Measurements from ENCODE around the gene RPLP1.

The RPLP1 gene

DNA sequence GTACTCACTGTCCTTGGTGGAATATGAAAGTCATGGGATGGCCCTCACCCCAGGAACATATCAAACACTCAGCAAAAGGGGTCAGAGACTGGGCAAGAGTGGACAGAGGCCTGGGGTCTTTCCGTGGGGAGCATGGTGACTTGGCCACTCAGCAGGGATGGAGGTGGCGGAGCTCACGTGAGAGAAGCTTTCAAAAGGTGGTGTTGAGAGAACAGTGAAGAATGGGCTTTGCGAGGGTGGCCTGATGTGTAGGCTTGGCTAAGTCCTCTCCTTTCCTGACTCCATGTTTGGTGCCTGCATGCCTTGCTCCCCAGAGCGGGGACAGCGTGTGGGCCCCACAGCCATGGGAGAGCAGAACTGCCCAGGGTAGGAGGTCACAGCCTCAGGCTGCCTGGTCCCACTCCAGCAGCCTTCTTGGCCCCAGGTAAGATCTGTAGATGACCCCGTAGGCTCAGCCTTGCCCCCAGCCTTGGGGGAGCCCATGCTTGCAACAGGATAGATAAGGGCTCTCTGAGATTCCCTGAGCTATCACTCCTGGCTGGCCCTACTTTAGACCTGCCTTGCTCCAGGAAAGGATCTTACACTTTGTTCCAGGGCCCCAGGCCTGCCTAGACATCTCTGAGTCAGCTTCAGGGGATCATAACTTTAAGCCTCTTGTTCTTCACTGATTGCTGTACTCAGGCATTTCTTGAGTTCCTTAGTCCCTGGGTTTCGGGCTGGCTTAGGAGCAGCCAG, 17.0 kb downstream of the RPLP1 start:
- DNase-seq (ENCODE audit: low spot score), result peak; percentile 18

DNA sequence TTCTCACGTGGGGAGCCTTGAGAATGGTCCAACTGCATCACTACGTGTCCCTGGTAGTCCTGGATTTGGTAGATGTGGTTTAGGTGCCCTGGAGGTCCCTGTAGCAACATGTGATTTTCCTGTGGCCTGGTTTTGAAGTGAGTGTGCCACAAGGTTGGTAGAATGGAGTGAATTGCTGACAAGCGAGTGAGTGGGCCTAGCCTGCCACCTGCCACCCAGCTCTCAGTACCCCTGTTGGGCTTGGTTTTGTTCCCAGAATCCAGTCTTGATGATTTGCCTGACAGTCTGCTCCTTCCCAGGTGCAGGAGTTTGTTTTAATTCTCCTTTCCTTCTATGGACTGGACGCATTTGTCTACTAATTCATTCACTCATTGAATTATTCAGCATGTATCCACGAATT, 19.4 kb downstream of the RPLP1 start:
- DNase-seq (ENCODE audit: low spot score), result no peak

DNA sequence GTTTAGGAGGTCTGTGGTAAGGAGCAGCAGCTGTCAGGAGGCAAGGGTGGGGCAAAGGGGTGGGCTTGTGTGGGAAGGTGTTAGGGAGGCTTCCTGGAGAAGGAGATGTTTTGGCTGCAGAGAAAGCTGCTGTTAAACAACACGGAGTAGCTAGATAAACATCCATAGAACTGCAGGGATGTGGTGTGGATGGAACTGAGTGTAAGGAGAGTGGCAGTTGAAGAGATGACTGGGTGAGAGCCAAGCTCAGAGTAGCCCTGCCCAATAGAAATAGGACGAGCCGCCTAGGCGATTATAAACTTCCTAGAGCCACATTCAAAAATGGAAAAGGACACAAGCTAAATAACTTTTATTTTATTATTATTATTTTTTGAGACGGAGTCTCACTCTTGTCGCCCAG, 19.9 kb downstream of the RPLP1 start:
- DNase-seq (ENCODE audit: low spot score), result no peak

DNA sequence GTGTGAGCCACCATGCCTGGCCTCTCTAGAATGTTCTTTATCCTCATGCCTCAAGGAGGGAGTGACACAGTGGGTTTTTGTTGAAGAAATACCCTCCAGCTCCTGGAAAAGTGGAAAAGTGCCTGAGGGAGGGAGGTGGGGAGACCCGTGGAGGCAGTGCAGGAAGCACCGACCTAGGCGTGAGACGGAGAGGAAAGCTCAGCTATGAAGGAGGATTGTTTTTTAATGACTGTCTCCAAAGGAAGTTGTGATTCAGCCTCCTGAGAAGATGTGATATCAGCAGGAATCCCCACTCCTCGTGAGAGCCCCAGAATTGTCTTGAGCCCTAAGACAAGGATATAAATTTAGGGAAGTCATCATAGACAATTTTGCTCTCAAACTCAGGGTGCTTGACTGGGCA, 21.7 kb downstream of the RPLP1 start:
- peak; percentile 48 for DNase-seq (ENCODE audit: low spot score)

DNA sequence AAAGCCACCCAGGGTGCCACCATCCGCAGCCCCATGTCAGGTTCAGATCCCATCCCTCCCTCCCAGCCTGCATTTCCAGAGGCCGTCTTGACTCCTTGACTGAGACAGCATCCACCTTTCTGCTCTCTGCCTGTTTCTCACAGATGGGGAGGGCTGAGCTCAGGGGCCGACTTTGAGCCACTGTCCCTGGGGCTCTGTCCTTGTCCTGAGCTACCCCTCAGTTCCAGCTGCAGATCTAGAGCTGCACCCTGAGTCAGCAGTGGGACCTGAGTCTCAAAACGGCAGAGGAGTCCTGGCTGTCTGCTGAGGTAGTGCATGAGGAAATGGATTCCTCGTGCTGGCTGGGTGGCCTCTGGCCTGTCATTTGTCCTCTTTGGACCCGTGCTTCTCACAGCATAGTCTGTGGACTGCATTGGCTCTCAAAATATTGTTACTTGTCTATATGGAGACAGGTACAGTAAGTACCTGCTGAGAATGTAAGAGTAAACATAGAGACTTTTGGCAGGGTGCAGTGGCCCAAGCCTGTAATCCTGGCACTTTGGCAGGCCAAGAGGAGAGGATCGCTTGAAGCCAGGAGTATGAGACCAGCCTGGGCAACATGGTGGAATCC, 22.3 kb downstream of the RPLP1 start:
- DNase-seq (ENCODE audit: low spot score), result no peak

DNA sequence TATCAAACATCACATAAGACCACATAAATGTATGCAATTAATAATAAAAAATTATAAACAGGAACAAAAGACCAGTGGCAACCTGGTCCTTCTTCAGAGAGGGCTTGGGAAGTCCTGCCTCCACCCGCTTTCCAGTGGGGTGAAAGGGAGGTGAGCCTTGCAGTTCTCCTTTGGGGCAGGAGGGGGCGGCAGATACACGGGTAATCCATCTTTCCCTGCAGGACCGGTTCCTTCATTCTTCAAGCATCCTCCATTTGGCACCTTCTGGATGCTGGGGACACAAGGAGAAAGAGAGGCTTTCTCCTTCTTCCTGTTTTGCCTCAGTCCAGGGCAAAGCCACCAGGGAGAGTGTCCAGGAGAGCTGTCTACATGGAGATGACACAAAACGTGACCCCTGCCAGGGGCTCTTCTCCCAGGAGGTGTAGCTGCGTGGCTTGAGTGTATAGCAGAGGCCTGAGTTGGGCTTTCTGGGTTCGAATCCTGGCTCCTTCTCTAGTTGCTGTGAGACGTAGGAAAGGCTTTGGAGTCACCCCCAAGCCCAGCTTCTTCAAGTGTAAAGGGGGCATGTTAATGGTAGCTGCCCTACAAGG, 23.2 kb downstream of the RPLP1 start:
- peak; percentile 90 for DNase-seq (ENCODE audit: low spot score)

DNA sequence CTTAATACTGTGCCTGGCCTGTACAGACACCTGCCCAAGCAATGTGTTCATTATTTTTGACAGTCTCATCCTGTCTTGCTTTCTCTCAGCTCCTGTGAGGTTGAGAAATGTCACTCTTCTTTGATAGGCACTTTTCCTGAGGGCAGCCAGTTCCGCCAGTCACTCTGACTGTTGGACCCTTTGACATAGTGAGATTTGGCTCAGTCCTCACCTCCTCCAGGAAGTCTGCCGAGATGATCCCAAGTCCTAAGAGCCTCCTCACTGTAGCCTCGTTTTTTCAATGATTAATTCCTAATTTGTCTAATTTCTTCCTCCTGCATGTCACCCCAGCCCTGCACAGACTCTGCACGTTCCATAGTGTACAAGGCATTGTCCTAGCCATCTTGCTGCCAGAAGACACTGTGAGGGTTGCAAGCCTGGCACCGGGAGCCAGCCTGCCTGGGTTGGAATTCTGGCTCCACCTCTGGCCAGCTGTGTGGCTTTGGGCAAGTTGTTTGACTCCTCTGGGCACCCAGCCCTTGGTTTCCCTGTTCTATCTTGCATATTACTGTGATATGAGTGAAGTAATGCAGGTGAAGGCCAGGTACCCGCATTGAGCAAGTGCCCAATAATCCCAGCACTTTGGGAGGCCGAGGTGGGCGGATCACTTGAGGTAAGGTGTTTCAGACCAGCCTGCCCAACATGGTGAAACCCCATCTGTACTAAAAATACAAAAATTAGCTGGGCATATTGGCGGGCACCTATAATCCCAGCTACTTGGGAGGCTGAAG, 24.3 kb downstream of the RPLP1 start:
- DNase-seq (ENCODE audit: low spot score), result no peak

DNA sequence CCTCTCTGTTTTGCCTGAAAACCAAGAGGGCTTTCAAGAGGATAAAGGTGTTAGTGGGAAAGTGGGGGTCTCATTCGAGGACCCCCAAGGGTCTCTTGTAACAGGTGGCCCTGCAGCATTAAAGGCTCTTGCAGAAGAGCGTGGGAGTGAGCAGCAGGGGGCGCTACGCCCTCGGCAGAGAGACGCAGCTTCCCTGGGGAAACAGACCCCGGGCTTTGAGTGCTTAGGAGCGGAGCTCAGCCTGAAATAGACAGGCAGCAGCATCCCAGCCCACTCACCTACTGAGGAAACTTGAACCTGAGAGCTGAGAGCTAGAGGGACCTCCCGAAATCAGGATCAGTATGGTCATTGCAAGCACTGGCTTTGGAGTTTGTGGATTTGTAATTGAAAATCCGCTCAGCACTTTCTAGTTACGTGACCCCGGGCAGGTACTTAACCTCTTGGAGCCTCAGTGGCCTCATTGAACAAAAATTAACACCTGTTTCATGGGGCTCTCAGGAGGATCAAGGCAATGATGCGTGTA, 25.7 kb downstream of the RPLP1 start:
- peak; percentile 25 for DNase-seq (ENCODE audit: low spot score)

DNA sequence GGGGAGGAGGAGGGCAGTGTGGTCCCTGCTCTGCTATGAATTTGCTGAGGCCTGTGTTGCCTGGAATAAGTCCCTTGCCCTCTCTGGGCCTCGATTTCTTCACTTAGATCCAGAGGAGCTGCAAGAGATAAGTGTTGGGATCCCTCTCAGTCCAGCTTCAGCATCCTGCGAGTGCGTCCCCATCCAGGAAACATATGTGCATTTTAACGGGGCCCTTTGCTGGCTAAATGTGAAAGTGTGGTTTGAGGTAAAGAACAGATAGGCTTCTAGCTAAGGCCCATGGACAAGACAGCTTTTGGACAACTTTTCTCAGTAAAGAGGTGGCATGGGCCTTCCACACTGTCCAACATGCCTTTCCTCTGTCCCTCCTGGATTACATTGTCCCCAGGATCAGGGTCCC, 26.5 kb downstream of the RPLP1 start:
- DNase-seq (ENCODE audit: low spot score), result no peak

DNA sequence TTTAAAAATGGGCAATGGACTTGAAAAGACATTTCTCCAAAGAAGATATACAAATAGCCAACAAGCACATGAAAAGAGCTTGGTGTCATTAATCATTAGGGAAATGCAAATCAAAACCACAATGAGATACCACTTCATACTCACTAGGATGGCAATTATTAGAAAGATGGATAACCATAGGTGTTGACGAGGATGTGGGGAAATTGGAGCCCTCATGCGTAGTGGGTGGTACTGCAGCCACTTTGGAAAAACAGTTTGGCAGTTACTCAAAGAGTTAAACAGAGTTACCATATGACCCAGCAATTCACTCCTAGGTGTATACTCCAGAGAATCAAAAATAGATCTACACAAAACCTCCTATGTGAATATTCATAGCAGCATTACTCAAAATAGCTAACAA, 27.4 kb downstream of the RPLP1 start:
- no peak for DNase-seq (ENCODE audit: low spot score)

DNA sequence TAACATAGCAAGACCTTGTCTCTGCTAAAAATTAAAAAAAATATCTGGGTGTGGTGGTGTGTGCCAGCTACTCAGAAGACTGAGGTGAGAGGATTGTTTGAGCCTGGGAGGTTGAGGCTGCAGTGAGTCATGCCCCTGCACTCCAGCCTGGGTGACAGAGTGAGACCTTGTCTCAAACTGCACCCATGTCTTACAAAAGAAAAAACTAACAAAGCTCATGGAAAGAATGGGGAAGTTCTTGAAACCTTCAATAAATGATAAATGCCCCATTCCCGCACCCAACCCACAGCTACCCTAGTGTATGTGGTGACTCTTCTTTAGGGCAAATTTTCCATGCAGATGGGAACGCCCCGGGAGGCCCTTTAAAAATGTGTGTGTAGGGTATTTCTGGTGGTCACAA, 28.3 kb downstream of the RPLP1 start:
- DNase-seq (ENCODE audit: low spot score), result no peak

DNA sequence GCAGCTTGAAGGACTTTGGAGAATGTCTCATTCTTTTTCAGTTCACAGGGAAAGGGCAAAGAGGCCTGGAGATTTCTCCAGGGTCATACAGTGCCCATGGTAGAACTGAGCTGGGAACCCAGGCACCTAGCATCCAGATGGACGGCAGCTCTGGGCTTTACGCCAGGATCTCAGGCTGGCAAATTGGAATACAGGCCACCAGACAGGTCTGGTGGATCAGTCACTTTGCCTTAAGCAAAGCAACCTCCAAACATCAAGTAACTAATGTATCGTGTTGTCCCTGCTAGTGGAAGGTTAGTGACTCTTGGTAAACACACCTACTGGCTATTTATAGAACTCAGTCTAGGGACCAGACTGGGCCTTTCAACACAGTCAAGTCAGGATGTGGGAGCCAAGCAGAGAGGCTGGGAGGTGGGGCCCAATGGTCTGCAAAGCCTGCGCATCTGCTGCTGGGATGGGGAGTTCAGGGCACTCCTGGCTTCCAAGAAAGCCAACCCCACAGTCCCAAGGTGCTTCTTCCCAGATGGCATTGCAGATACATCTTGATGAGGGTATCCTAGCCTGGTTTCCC, 30.2 kb downstream of the RPLP1 start:
- DNase-seq (ENCODE audit: low spot score), result no peak

DNA sequence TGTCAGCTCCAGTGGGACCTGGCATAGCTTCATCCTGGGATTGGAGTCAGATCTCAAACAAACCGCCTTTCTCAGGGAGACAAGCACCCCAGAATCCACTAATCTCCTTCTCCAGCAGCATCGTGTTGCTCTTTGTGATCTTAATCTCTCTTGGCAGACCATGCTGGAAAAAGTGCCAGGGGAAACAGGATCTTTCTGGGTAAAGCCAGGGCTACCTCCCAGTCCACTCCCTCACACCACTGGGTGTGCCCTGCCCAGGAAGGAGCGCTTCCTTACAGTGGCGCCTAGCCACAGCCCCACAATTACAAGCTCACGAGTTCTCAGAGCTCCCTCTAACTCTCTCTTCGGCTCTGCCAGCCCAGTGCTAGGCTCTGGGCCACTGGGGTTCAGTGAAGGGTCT, 32.2 kb downstream of the RPLP1 start:
- no peak for DNase-seq (ENCODE audit: low spot score)

DNA sequence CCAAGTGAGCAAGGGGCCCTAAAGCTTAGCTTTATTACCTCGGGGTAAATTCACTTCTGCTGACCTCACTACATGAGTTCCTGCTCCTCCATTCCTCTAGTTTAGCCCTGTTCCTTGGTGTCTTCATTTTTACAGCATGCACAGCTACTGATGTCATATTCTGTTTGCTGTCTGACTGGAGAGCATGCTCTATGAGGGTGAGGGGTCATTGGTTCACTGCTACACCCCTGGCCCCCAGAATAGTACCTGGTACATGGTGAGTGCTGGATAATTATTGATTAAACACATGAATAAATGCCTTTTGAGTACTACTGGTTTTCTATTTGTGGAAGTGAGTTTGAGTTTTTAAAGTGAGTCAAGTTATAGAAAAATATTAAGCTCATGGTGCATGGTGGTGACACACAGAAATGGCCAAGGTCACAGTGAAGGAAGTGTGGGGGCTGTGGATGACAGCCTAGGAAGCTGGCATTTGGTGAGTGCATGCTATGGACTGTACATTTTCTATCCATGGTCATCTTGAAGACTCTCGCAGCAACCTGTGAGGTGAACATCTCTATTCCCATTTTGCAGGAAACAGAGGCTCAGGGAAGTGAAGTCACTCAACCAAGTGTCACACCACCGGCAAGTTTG, 34.0 kb downstream of the RPLP1 start:
- DNase-seq (ENCODE audit: low spot score), result no peak

DNA sequence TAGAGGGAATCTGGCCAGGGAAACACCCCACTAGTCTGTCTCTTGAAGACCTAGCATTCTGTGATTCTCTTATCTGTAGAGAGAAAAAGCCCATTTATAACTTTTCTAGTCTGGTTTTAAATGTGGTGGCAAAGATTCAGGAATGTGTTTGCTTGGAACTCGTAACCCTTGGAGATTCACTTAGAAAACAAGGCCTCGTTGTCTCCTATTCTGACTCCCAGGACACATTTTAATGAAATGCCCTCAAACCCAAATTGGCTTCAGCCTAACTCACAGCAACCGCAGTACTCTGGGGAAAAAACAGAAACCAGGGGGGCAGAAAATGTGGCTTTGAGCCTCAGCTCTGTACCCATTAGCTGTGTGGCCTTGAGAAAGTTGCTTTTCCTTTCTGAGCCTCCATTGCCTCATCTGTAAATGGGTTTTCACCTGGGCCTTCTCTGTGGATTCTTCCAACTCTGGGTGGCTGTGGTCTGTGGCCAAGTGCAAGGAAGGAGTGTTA, 36.5 kb downstream of the RPLP1 start:
- peak; percentile 65 for DNase-seq (ENCODE audit: low spot score)

DNA sequence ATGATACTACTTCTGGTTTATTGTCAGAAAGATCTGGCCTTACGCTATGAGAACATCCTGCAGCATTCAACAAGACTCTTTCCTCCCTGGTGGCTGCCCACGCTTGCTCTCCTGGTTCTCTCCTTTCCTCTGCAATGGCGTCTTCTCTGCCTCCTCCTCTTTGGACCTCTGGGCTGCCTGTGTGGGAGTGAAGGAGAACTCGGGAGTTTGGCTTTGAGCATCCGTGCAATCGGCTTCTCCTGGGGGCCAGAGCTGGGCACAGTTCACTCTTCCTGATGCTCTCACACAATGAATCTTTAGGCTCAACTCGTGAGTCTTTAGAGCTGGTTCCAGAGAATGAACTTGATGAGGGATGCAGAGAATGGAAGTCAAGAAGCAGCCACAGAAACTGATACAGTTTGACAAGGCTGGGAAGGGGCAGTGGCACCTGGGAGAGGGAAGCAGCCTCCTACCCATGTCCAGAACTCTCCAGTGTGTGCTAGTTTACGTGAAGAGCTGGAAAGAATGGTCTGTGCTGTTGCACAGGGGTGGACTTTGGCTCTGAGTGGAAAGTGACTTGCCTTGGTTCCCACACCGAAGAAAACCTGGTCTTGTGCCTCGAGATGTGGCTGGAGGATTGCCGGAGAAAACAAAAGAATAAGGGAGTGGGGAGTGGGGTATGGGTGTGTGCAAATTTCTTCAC, 37.9 kb downstream of the RPLP1 start:
- DNase-seq (ENCODE audit: low spot score), result no peak

DNA sequence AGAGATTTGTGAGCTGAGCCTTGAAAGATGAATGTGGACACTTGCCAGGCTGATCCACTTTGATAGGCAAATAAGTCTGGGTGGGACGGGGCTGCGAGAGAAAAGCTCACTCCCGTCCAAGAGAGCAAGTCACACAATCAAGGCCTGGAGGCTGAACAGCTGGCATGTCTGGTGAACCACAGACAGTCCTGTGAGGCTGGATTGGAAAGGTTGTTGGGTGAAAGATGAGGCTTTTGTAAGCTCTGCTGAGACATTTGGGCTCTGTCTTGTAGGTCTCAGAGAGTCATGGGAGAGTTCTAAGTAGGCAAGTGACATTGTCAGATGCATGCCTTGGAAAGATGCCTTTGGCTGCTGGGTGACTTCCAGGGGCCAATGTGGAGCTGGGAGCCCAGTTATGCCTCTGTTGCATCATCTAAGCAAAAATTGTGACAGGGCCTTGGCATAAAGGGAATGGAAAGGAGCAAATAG, 38.5 kb downstream of the RPLP1 start:
- peak; percentile 24 for DNase-seq (ENCODE audit: low spot score)

DNA sequence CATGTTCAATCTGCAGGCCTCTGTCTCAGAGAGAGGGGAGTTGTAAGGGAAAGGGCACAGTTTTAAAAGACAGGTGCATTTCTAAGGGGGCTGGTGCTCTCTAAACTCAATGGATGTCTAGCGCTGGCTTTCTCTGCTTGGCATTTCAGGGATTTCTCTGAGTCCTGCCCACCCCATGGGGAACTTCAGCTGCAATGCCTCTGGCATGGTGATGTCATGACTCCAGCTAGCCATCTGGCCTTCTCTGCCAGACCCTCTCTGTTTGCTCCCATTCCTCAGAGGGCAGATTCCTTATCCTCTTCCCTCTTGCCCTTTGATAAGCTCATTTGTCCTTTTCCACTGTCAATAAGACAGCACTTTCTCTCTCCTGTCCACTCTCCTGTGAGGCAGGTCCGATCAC, 40.8 kb downstream of the RPLP1 start:
- no peak for DNase-seq (ENCODE audit: low spot score)

DNA sequence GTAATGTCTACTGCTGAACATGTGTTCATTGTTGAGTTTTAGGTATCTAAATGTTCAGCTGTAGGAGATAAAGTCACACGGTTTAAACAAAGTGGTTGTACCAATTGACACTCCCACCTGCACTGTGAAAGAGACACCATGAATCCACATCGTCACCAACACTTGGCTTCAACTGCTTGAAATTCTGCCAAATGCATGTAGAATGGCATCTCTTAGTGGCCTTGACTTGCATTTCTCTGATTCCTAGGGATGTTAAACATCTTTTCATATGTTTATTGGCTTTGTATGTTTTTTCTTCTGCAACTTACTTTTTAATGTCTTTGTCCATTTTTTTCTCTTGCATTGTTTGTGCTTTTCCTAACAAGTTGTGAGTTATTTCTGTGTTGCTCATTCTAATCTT, 43.4 kb downstream of the RPLP1 start:
- no peak for DNase-seq (ENCODE audit: low spot score)

DNA sequence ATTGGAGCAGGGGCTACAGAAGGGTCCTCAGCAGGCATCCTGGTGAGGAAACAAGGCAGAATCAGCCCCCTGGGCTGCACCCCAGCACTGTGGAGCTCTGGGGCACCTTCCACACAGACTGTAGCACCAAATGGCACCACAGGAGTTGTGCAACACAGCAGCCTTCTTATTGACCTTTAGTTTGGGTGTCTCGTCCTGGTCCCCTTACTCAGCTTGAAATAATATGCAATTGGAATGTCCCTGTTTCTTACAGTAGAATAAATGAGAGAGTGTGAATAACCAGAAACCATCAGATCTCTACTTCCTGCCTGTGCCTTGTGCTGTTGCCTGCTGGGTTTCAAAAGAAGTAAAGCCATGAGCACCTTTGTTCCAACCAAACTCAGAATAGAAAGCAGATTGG, 44.5 kb downstream of the RPLP1 start:
- DNase-seq (ENCODE audit: low spot score), result no peak

DNA sequence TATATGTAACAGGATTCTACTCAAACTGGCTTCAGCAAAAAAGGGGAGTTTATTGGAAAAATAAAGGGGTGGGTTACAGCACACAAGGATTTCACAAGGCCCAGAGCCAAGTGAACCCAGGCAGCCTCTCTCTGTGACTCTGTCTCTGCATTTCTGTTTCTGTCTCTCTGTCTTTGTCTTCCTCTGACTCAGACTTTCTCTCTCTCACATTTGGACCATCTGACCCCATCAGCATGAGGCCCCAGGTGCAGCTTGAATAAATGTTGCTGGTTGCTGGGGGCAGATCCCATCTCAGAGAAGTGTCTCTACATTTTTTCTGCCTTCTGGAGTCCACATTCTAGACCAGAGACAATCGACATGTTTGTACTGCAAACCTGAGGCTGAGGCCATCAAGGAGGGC, 45.0 kb downstream of the RPLP1 start:
- DNase-seq (ENCODE audit: low spot score), result no peak

Measured in AG08395 (cell line).